WTC11 (cell line): ENCODE measurements around the gene NPEPPS.
"Not testable (repeated sequence)": the region's sequence is repeated elsewhere in the genome, so short reads cannot be mapped to it uniquely, and the experiment has no call there.

Source experiments
- ESRRA ChIP-seq: sonication (generic); formaldehyde crosslinking; IDR thresholded peaks from 2 replicates; pipeline ENCODE4 v1.8.1; 2022; ENCODE audit warnings: mild to moderate bottlenecking, missing genetic modification reagents, borderline replicate concordance
- ETV6 ChIP-seq: sonication (generic); formaldehyde crosslinking; IDR thresholded peaks from 2 replicates; pipeline ENCODE4 v1.8.1; 2022; ENCODE audit warnings: mild to moderate bottlenecking, missing genetic modification reagents
- HMGA2 ChIP-seq: fragments of 250-450 bp; sonication (Bioruptor Pico); IDR thresholded peaks from 2 replicates; pipeline ENCODE4 v1.4.0; 2021; ENCODE audit warnings: mild to moderate bottlenecking, moderate library complexity
- TEAD4 ChIP-seq: sonication (generic); formaldehyde crosslinking; IDR thresholded peaks from 2 replicates; pipeline ENCODE4 v1.8.0; 2022; ENCODE audit warnings: mild to moderate bottlenecking, missing genetic modification reagents
- TF ChIP-seq, protein P1 (sequence below): fragments of 200-600 bp; IDR thresholded peaks from 2 replicates; pipeline ENCODE4 v1.8.0; 2022; ENCODE audit warnings: antibody characterized with exemption
- TF ChIP-seq, protein P2 (sequence below): sonication (generic); formaldehyde crosslinking; IDR thresholded peaks from 2 replicates; pipeline ENCODE4 v1.8.1; 2023; ENCODE audit warnings: mild to moderate bottlenecking, missing genetic modification reagents, moderate library complexity
- TF ChIP-seq, protein P3 (sequence below): sonication (generic); formaldehyde crosslinking; conservative IDR thresholded peaks from 2 replicates; pipeline ENCODE4 v1.8.1; 2022; ENCODE audit warnings: mild to moderate bottlenecking, missing genetic modification reagents

DNA sequence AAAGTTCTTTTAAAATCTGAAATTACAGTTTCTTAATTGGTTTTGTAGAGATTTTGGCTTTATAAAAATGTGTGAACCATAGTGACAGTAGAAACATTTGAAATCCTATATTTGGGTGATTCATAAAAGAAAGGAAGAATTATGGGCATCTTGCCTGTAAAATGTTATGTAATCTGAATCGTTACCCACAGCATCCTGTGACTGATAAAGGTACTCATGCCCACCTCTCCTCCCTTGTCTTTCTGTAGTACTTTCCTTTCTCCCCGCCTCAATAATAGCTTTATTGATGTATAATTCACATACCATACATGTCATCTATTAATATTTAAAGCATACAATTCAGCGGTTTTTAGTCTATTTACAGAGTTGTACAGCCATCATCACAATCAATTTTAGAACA, 36.4 kb downstream of the NPEPPS start:
- TF ChIP-seq, protein P1, sequence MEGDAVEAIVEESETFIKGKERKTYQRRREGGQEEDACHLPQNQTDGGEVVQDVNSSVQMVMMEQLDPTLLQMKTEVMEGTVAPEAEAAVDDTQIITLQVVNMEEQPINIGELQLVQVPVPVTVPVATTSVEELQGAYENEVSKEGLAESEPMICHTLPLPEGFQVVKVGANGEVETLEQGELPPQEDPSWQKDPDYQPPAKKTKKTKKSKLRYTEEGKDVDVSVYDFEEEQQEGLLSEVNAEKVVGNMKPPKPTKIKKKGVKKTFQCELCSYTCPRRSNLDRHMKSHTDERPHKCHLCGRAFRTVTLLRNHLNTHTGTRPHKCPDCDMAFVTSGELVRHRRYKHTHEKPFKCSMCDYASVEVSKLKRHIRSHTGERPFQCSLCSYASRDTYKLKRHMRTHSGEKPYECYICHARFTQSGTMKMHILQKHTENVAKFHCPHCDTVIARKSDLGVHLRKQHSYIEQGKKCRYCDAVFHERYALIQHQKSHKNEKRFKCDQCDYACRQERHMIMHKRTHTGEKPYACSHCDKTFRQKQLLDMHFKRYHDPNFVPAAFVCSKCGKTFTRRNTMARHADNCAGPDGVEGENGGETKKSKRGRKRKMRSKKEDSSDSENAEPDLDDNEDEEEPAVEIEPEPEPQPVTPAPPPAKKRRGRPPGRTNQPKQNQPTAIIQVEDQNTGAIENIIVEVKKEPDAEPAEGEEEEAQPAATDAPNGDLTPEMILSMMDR = not testable (repeated sequence)
- TF ChIP-seq, protein P2, sequence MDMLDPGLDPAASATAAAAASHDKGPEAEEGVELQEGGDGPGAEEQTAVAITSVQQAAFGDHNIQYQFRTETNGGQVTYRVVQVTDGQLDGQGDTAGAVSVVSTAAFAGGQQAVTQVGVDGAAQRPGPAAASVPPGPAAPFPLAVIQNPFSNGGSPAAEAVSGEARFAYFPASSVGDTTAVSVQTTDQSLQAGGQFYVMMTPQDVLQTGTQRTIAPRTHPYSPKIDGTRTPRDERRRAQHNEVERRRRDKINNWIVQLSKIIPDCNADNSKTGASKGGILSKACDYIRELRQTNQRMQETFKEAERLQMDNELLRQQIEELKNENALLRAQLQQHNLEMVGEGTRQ (CRISPR knock-in tag) = not testable (repeated sequence)
- TF ChIP-seq ETV6, TEAD4, ESRRA, HMGA2 (CRISPR knock-in tag): not testable (repeated sequence)
- TF ChIP-seq, protein P3, sequence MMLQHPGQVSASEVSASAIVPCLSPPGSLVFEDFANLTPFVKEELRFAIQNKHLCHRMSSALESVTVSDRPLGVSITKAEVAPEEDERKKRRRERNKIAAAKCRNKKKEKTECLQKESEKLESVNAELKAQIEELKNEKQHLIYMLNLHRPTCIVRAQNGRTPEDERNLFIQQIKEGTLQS (CRISPR knock-in tag) = not testable (repeated sequence)
